Hindlimb muscle (tissue), 1 donor: ENCODE measurements around the gene SOWAHC. TPM values are rescaled to one million over a fixed set of nuclear protein-coding genes. Genes with fewer than 3 reads are reported as not detected.
"Not testable (repeated sequence)": the region's sequence is repeated elsewhere in the genome, so short reads cannot be mapped to it uniquely, and the experiment has no call there.

Source experiments
- DNase-seq: peaks from one replicate; pipeline ENCODE4 v3.0.0-alpha.2; 2013
- polyA plus RNA-seq: library from polyadenylated mRNA; unstranded; fragments of 120-200 nt; gene quantifications from one replicate; pipeline ENCODE4 v1.2.1, GENCODE V29; 2013; ENCODE audit not compliant: insufficient read length

SOWAHC gene
- polyA plus RNA-seq, result 6.5 TPM

- DNase-seq, result peak; percentile 98
Measured at GRCh38 chr2:109613922-109614714, at the start of gene SOWAHC, which contains the start of gene SEPTIN10. SOWAHC (plus strand) TSS chr2:109614364; CDS start chr2:109614490, 126 bp downstream. SEPTIN10 (minus strand) TSS chr2:109613966; CDS start chr2:109613827, 139 bp downstream.

DNA sequence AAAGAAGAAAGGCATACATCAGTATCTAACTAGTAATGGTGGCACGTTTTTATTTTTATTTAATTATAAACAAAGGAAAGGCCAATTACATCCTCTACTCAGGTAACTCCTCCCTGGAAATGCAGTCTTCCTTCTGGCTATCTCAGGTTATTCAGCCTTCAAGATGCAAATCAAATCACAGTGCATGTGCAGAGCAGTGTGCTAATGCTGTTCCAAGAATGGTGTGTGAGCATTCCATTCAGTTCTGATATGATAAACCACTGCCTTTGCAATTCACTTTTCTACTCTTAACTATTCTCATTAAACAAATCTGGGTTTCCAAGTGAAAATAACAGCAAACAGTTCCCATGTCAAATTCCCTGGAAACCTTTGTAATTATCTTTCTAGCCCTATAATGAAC lies 38.8 kb upstream of the SOWAHC start:
- no peak for DNase-seq

- DNase-seq, result not testable (repeated sequence)
Measured at GRCh38 chr2:109577630-109578029, 36.5 kb upstream of the SOWAHC start.

- DNase-seq, result no peak
Measured at GRCh38 chr2:109582928-109583895, 31.0 kb upstream of the SOWAHC start.

DNA sequence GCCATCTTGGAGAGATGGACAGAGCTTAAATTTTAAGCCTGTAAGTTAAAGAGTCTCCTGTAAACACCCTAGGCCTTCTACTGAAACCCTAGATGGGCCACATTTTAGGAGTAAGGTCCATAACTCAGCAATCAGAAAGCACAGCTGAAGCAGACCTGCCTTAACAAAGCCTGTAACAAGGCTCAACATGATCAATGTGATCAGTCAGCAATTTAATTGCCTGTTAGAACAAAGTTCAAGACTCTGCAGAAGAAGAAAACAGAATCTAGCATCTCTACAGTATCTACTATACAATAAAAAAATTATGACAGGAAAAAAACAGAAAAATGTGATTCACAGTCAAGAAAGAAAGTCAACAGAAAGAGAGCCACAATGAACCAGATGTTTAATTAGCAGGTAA lies 27.5 kb upstream of the SOWAHC start:
- DNase-seq, result no peak

GRCh38 chr2:109591206-109591605 lies 23.0 kb upstream of the SOWAHC start:
- no peak for DNase-seq

DNA sequence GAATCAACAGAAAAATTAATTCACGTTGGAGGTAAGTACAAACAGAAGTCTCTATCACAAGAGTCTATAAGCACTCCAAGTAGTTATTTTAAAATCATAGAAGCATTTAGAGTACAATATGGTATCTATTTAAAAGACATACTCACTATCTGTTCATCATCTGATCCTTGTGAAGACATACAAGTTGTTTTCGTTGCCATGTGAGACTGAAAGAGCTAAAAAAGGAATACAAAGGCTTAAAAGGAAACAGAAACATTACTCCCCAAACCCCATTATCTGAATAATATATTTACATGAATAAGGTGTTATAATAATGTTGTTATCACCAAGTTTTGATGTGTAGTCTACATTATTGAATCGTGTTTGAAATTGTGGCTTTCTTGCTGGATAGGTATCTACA lies 21.3 kb upstream of the SOWAHC start:
- DNase-seq, result no peak

- no peak for DNase-seq
Measured at GRCh38 chr2:109594246-109594885, 19.8 kb upstream of the SOWAHC start.

- no peak for DNase-seq
Measured at GRCh38 chr2:109595644-109596043, 18.5 kb upstream of the SOWAHC start.

DNA sequence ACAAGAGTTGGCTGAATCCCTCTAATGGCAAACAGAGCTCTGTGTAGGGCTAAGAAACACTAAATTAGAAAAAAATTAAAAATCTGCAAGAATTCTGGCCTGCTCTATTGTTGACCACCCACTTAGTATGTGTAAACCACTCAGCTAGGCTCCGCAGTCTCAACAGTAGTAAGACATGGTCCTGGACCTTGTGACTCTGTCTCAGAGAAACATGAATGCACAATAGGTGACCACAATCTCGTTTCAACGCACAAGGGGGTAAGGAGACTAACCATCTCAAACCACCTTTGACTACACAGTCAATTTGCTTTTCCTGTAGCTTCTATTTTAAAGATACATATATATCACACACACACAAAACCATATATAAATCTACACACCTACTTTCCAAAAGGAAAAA lies 16.9 kb upstream of the SOWAHC start:
- no peak for DNase-seq

DNA sequence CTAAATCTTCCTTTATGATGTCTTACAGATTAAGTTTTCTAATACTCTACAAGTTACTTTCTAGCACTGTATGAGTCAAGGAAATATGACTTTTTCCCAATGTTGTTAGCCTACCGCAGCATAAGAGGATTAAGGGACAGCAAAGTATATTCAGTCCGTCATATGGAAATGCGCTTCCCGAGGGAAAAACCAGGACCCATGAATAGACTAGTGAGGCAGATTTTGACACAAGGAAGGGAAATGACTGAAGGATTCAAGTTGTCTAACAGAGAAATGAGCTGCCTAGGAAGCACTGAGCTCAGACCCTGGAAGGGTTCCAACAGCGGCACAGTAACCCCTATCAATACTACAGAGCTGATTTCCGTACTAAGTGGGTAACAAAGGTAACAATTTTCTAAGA lies 12.4 kb upstream of the SOWAHC start:
- no peak for DNase-seq

DNA sequence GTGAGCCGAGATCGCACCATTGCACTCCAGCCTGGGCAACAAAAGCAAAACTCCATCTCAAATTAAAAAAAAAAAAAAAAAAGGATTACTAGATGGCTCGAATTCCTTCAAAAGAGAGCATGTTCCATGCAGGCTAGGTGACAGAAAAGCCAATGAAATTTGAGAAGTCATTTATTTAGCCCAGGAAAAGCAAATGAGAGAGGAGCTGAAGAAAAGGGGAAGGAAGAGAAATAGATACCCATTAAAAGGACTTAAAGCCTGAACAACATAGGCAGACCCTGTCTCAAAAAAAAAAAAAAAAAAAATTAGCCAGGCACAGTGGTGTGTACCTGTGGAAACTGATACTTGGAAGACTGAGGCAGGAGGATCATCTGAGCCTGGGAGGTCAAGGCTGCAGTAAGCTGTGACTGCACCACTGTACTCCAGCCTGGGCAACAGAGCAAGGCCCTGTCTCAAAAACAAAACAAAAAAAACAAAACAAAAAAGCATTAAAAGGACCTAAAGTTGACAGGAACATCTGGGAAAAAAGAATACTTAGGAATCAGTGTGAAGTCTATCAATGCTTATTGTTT lies 11.5 kb upstream of the SOWAHC start:
- DNase-seq, result no peak

- DNase-seq, result no peak
Measured at GRCh38 chr2:109604597-109604996, 9.6 kb upstream of the SOWAHC start.

GRCh38 chr2:109607766-109608165 lies 6.4 kb upstream of the SOWAHC start:
- no peak for DNase-seq

DNA sequence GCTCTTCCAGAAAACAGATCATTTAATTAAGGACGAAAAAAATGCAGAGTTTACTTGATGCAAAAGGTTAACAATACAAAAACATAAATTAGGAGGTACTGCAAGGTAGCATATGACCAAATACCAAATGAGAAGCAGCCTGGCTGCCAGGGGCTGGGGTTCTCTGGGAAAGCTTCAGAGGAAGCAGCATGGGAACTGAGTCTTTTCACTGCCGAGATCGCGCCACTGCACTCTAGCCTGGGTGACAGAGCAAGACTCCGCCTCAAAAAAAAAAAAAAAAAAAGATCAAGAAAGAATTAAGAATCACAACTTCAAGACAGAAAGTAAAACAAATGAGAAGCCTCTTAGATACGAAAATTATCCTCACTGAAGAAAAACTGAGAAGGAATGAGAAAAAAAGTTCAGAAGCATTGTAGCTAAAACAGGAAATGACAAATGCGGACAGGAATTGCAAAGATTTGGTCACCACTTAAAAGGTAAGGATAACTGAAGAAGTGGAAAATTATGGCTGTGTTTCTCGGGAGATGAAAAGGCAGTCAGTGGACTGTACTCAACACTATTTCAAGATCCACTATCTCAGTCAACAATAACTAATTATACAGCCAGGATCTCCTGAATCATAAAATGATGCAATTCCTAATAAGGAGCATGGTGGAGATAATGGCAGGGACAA lies 4.7 kb upstream of the SOWAHC start:
- no peak for DNase-seq

- DNase-seq, result peak; percentile 36
Measured at GRCh38 chr2:109611467-109612095, 2.6 kb upstream of the SOWAHC start.

GRCh38 chr2:109613081-109613921 lies 863 bp upstream of the SOWAHC start:
- peak; percentile 81 for DNase-seq

GRCh38 chr2:109614715-109615636 lies 812 bp downstream of the SOWAHC start:
- DNase-seq, result peak; percentile 43

DNA sequence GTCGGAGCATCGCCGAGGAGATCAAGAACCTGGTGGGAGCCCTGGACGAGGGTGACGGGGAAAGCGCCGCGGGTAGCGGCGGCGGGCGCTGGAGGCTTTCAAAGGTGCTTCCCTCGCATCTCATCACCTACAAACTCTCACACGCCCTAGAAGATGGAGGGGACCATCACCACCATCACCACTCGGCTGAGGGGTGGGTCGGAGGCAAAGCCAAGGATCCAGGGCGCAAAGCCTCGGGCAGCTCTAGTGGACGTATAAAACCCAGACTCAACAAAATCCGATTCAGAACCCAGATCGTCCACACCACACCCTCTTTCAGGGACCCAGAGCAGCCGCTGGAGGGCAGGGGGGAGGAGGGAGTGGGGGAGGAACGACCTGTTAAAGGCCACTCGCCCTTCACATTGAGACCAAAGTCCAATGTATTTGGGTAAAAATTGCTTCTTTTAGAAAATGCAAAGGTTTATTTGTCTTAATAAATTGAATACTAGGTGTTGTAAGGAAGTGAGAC lies 1.5 kb downstream of the SOWAHC start:
- no peak for DNase-seq
